ENCODE data around the gene EGR2. TPM values are rescaled to one million over a fixed set of nuclear protein-coding genes. Genes with fewer than 3 reads are reported as not detected.

Gene EGR2
- total RNA-seq, 1 donor from 2014 or later = 6.5 TPM

DNA sequence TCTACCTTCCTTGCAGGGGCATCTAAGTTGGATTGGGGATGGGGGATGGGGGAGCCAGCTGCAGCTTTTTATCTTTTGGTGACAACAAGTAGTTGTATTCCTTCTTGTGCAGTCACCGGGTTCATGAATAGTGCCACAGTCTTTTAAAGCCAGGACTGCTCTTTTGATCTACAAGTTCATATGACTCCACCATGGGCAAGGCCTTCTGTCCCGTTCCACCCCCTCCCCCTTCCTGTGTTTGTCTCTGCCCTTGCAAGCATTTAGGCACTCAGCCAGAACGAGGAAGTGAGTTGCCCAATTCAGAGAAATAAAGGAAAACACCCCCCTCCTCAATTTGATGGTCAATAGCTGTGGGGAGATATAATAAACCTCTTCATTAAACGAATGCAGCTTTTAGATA is 44.8 kb upstream of the EGR2 start:
- peaks cover 13% of the 10 kb centered on the region for H3K4me1 Mint-ChIP-seq
- no peaks in the 10 kb centered on the region for H3F3A ChIP-seq (ENCODE audit: low read depth)
- no peaks in the 10 kb centered on the region for H4K20me1 ChIP-seq (ENCODE audit: low read depth)
- no peaks in the 10 kb centered on the region for H3K27me3 ChIP-seq
- H3K36me3 ChIP-seq = no peaks in the 10 kb centered on the region
- no peak overlapping the region for H3K27ac Mint-ChIP-seq
- H3K4me3 ChIP-seq = no peak overlapping the region
- H2AFZ ChIP-seq (replicated peaks) = no peak overlapping the region
- H3K36me3 Mint-ChIP-seq = no peaks in the 10 kb centered on the region
- H3K9me3 Mint-ChIP-seq = no peaks in the 10 kb centered on the region
- H3K27ac ChIP-seq = no peak overlapping the region
- H3K9me3 ChIP-seq (ENCODE audit: low read depth) = no peaks in the 10 kb centered on the region
- no peak for DNase-seq (ENCODE audit: low spot score)
- TF ChIP-seq EZH2phosphoT487 (IDR thresholded peaks at IDR 0.05) (no peak), EZH2 (IDR thresholded peaks at IDR 0.05) (no peak)
- TF ChIP-seq, protein P1, sequence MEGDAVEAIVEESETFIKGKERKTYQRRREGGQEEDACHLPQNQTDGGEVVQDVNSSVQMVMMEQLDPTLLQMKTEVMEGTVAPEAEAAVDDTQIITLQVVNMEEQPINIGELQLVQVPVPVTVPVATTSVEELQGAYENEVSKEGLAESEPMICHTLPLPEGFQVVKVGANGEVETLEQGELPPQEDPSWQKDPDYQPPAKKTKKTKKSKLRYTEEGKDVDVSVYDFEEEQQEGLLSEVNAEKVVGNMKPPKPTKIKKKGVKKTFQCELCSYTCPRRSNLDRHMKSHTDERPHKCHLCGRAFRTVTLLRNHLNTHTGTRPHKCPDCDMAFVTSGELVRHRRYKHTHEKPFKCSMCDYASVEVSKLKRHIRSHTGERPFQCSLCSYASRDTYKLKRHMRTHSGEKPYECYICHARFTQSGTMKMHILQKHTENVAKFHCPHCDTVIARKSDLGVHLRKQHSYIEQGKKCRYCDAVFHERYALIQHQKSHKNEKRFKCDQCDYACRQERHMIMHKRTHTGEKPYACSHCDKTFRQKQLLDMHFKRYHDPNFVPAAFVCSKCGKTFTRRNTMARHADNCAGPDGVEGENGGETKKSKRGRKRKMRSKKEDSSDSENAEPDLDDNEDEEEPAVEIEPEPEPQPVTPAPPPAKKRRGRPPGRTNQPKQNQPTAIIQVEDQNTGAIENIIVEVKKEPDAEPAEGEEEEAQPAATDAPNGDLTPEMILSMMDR (IDR thresholded peaks at IDR 0.05) = no peak
- H3K27me3 Mint-ChIP-seq (ENCODE audit: insufficient read depth, low read depth) = no peaks in the 10 kb centered on the region
- no peaks in the 10 kb centered on the region for H3K4me1 ChIP-seq
- H3K79me2 ChIP-seq (ENCODE audit: low read depth) = no peaks in the 10 kb centered on the region
- no peak overlapping the region for H3K4me2 ChIP-seq
- H3K9ac ChIP-seq = no peak overlapping the region
- H3K4me3 Mint-ChIP-seq = no peak overlapping the region

DNA sequence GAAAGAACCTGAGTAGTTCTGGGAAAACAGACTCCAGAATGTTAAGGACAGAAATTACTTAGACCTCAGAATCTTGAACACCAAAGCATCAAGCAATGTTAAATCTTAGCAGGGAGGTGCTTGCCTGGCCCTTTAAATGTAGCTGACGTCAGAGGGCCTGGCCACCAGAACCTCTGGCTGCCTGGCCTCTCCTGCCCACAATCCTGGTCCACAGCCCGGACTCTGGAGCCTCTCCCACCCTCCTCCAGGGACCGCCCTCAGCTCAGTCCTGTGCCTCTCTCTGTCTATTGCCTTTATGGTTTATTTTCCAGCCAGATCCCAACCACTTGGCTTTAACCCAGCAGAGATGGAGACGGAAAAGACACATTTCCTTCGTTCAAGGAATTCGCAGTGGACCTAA is 42.2 kb upstream of the EGR2 start:
- H3K4me3 Mint-ChIP-seq = no peak overlapping the region
- Histone ChIP-seq H4K20me1 (ENCODE audit: low read depth) (no peaks in the 10 kb centered on the region), H3K79me2 (ENCODE audit: low read depth) (no peaks in the 10 kb centered on the region), H3K36me3 (no peaks in the 10 kb centered on the region), H3K4me3 (no peak overlapping the region), H3F3A (ENCODE audit: low read depth) (no peaks in the 10 kb centered on the region), H3K4me2 (no peak overlapping the region), H3K27ac (no peak overlapping the region), H2AFZ (replicated peaks) (peak overlapping the region; percentile 63), H3K9me3 (ENCODE audit: low read depth) (no peaks in the 10 kb centered on the region), H3K9ac (no peak overlapping the region), H3K27me3 (no peaks in the 10 kb centered on the region), H3K4me1 (no peaks in the 10 kb centered on the region)
- H3K9me3 Mint-ChIP-seq = no peaks in the 10 kb centered on the region
- TF ChIP-seq EZH2phosphoT487 (IDR thresholded peaks at IDR 0.05) (no peak), EZH2 (IDR thresholded peaks at IDR 0.05) (no peak)
- TF ChIP-seq, protein P1 (IDR thresholded peaks at IDR 0.05) = no peak
- H3K27me3 Mint-ChIP-seq (ENCODE audit: insufficient read depth, low read depth) = no peaks in the 10 kb centered on the region
- H3K27ac Mint-ChIP-seq = no peak overlapping the region
- H3K4me1 Mint-ChIP-seq = peaks cover 13% of the 10 kb centered on the region
- no peaks in the 10 kb centered on the region for H3K36me3 Mint-ChIP-seq
- no peak for DNase-seq (ENCODE audit: low spot score)

DNA sequence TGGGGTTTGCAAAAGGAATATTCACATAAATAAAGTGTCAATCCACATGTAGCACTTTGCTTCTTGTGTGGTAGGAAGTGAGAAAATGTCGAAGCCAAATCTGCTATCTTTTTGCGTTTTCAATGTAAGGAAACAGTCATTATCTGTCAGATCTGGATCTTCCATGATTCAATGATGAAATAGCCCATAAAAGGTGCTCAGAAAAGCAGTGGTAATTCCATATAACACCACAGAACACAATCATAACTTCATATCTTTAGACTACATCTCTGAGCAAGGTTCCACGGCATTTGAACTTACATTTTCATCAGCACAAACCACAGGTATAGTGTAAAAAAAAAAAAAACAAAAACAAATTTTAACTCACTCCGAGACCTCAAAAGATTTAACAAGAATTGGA is 39.9 kb upstream of the EGR2 start:
- H3K4me1 ChIP-seq = no peaks in the 10 kb centered on the region
- no peaks in the 10 kb centered on the region for H3K79me2 ChIP-seq (ENCODE audit: low read depth)
- peaks cover 6% of the 10 kb centered on the region for H3K4me1 Mint-ChIP-seq
- H4K20me1 ChIP-seq (ENCODE audit: low read depth) = no peaks in the 10 kb centered on the region
- no peak overlapping the region for H3K27ac Mint-ChIP-seq
- no peak for DNase-seq (ENCODE audit: low spot score)
- H3K4me2 ChIP-seq = no peak overlapping the region
- H3K4me3 Mint-ChIP-seq = no peak overlapping the region
- H3K9me3 ChIP-seq (ENCODE audit: low read depth) = no peaks in the 10 kb centered on the region
- H3K36me3 Mint-ChIP-seq = no peaks in the 10 kb centered on the region
- H3K27ac ChIP-seq = no peak overlapping the region
- no peak overlapping the region for H2AFZ ChIP-seq (replicated peaks)
- TF ChIP-seq EZH2phosphoT487 (IDR thresholded peaks at IDR 0.05) (no peak), EZH2 (IDR thresholded peaks at IDR 0.05) (no peak)
- TF ChIP-seq, protein P1 (IDR thresholded peaks at IDR 0.05) = no peak
- H3F3A ChIP-seq (ENCODE audit: low read depth) = no peaks in the 10 kb centered on the region
- H3K9ac ChIP-seq = no peak overlapping the region
- H3K36me3 ChIP-seq = no peaks in the 10 kb centered on the region
- no peaks in the 10 kb centered on the region for H3K27me3 Mint-ChIP-seq (ENCODE audit: insufficient read depth, low read depth)
- H3K9me3 Mint-ChIP-seq = no peaks in the 10 kb centered on the region
- no peaks in the 10 kb centered on the region for H3K27me3 ChIP-seq
- H3K4me3 ChIP-seq = no peak overlapping the region
